ENCODE data around the gene ZNF205.

The ZNF205 gene

GRCh38 chr16:3115003-3115402 is 2.6 kb downstream of the ZNF205 start:
- no peak for TF ChIP-seq ZFX (IDR thresholded peaks at IDR 0.05; ENCODE audit: borderline replicate concordance)
- TF ChIP-seq CTCF (IDR thresholded peaks at IDR 0.05): no peak
- H3K27ac ChIP-seq: no peak overlapping the region

GRCh38 chr16:3115561-3115960 is 3.2 kb downstream of the ZNF205 start:
- no peak overlapping the region for H3K27ac ChIP-seq
- TF ChIP-seq ZFX (IDR thresholded peaks at IDR 0.05; ENCODE audit: borderline replicate concordance) (no peak), CTCF (IDR thresholded peaks at IDR 0.05) (0 out of 2 replicates have a peak, but pooled peaks have one; percentile 9)

- TF ChIP-seq CTCF (IDR thresholded peaks at IDR 0.05) (no peak), ZFX (IDR thresholded peaks at IDR 0.05; ENCODE audit: borderline replicate concordance) (no peak)
- no peak overlapping the region for H3K27ac ChIP-seq
These were observed 5.9 kb downstream of the ZNF205 start for GRCh38 chr16:3118204-3118790.

- TF ChIP-seq ZFX (IDR thresholded peaks at IDR 0.05; ENCODE audit: borderline replicate concordance) (no peak), CTCF (IDR thresholded peaks at IDR 0.05) (no peak)
These were observed 6.5 kb downstream of the ZNF205 start for GRCh38 chr16:3118846-3119245.

GRCh38 chr16:3119286-3119685 is 6.9 kb downstream of the ZNF205 start:
- TF ChIP-seq CTCF (IDR thresholded peaks at IDR 0.05): no peak
- no peak for TF ChIP-seq ZFX (IDR thresholded peaks at IDR 0.05; ENCODE audit: borderline replicate concordance)
- H3K27ac ChIP-seq: no peak overlapping the region

More at GRCh38 chr16:3118846-3119245, 6.5 kb downstream of the ZNF205 start:
- H3K27ac ChIP-seq: no peak overlapping the region

- H3K27ac ChIP-seq: no peak overlapping the region
- no peak for TF ChIP-seq ZFX (IDR thresholded peaks at IDR 0.05; ENCODE audit: borderline replicate concordance)
- no peak for TF ChIP-seq CTCF (IDR thresholded peaks at IDR 0.05)
These were observed 7.5 kb downstream of the ZNF205 start for GRCh38 chr16:3119701-3120408.

GRCh38 chr16:3120435-3120834 is 8.0 kb downstream of the ZNF205 start:
- TF ChIP-seq CTCF (IDR thresholded peaks at IDR 0.05): no peak
- TF ChIP-seq ZFX (IDR thresholded peaks at IDR 0.05; ENCODE audit: borderline replicate concordance): no peak
- H3K27ac ChIP-seq: no peak overlapping the region

Data from 22Rv1 (cell line).